Ramos (cell line): ENCODE results near the gene USP47.
"Not testable (repeated sequence)": the region's sequence is repeated elsewhere in the genome, so short reads cannot be mapped to it uniquely, and the experiment has no call there.

Source experiments
- in situ Hi-C: fragments of 300-500 bp; cut with MboI; formaldehyde crosslinking; loops from one replicate; pipeline ENCODE4 v1.14.3; 2022; ENCODE audit warnings: low sequenced_read_pairs; ENCODE audit not compliant: unreplicated experiment

The USP47 gene

DNA sequence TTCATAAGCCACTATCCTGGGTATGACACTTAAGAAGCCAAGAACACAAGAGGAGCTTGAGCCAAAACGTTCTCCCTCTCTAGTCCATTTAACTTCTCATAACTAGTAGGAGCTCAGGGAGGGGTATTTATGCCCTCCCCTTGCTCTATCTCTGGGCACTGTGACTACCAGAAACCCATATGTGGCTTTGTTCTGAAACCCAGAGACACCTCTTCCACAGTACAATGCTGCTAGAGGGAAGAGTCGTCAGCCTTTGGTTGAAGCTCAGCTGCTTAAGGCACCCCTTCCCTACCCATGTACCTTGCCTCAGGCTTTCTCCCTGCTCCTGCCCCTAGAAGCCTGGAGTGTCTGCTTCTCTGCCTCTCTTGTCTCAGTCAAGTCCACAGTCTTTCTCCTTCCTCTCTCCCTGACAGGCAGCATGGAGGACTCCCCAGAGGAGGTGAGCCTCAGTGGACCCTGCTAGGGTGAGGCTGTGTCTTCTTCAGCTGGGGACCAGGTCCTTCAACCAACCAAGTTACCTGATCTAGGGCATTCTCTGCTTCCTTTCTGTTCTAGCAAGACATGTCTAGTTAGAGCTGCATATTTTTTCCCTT lies 23.1 kb upstream of the USP47 start:
- in situ Hi-C loops = no loop called here

- in situ Hi-C loops = no loop called here
Observed at GRCh38 chr11:11821899-11822298, 19.9 kb upstream of the USP47 start.

DNA sequence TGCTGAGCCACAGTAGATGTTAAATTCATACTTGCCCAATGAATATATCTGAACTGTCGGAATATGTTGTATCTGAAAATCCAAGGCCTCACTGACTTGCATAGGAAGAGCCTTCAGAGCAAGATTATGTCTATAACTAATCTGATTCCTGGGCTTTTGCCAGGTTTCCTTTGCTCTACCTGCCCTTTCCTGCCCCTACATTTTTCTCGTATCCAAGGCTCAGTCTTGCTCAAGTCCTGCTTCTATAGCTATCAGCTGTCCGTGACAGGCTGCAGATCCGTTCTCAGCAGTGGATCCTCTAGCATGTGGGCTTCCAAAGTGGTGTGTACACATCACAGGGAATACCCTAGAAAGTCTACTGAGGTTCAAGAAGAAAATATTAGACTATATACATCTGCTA lies 18.8 kb upstream of the USP47 start:
- in situ Hi-C loops = no loop called here

GRCh38 chr11:11826260-11826659 lies 15.5 kb upstream of the USP47 start:
- in situ Hi-C loops = no loop called here

GRCh38 chr11:11827272-11827671 lies 14.5 kb upstream of the USP47 start:
- in situ Hi-C loops = no loop called here

DNA sequence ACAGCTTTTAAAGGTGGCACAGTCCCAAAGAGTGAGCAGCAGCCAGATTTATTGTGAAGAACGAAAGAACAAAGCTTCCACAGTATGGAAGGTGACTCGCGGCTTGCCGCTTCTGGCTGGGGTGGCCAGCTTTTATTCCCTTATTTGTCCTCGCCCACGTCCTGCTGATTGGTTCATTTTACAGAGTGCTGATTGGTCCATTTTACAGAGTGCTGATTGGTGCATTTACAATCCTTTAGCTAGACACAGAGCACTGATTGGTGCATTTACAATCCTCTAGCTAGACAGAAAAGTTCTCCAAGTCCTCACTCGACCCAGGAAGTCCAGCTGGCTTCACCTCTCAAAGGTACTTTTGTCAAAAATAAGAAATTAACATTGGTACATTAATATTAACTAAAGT lies 10.4 kb upstream of the USP47 start:
- in situ Hi-C loops = not testable (repeated sequence)

GRCh38 chr11:11836676-11837231 lies 5.0 kb upstream of the USP47 start:
- in situ Hi-C loops = no loop called here

GRCh38 chr11:11839718-11840117 lies 2.1 kb upstream of the USP47 start:
- in situ Hi-C loops = no loop called here

- in situ Hi-C loops = no loop called here
Observed at GRCh38 chr11:11841116-11841722, 553 bp upstream of the USP47 start.

GRCh38 chr11:11842421-11843008 lies 743 bp downstream of the USP47 start:
- in situ Hi-C loops = no loop called here

- in situ Hi-C loops = no loop called here
Observed at GRCh38 chr11:11843211-11843621, 1.4 kb downstream of the USP47 start.

- in situ Hi-C loops = no loop called here
Observed at GRCh38 chr11:11843642-11844041, 1.9 kb downstream of the USP47 start.

DNA sequence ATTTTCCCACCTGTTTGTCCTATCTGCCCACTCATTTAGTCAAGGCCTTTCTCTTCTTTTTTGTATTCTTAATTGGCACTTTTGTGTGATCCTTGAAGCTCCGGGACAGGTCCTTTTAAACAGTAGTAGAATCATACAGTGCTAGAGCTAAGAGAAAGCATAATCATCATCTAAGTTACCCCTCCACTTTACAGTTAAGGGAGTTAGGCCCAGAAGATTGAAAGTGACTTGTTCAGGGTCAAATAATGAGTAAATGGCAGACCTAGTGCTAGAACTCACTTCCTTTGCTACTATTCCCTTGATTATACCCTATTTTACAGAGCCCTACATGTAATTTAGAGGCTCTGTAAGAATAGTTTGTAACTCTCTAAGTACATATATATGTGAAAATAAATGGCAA lies 2.5 kb downstream of the USP47 start:
- in situ Hi-C loops = no loop called here

GRCh38 chr11:11845071-11845470 lies 3.3 kb downstream of the USP47 start:
- in situ Hi-C loops = no loop called here

GRCh38 chr11:11845551-11845950 lies 3.8 kb downstream of the USP47 start:
- in situ Hi-C loops = no loop called here

GRCh38 chr11:11847082-11847481 lies 5.3 kb downstream of the USP47 start:
- in situ Hi-C loops = no loop called here

DNA sequence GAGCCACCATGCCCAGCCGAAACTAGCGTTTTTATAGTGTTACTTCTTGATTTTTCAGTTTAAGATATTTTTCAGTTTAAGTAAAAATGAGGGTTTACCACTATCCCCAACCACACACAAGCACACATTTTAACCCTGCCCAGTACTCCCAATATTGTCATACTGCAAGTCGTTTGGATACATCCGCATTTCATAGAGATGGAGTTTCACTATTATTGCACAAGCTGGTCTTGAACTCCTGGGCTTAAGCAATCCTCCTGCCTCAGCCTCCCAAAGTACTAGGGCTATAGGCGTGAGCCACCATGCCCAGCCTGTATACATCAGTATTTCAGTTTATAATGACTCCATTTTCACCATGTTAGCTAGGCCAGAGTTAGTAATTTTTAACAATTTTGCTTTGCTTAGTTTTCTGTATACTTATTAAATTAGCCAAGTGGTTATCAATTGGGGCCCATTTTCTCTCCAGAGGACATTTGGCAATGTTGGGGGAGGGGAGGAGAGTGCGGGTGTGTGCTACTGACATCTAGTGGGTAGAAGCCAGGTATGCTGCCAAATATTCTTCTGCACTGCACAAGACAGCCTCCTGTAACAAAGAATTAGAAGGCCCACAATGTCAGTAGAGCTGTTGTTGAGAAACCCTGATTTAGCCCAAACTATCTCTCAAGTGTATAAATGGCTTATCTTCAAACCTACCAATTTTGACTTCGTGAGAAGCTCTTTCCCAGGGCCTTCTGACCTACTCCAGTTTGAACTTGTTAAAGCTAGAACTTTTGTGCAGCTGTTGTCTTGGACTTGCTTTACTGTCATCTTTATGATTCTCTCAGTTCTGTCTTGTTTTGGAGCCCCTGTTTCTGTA lies 7.3 kb downstream of the USP47 start:
- in situ Hi-C loops = no loop called here

DNA sequence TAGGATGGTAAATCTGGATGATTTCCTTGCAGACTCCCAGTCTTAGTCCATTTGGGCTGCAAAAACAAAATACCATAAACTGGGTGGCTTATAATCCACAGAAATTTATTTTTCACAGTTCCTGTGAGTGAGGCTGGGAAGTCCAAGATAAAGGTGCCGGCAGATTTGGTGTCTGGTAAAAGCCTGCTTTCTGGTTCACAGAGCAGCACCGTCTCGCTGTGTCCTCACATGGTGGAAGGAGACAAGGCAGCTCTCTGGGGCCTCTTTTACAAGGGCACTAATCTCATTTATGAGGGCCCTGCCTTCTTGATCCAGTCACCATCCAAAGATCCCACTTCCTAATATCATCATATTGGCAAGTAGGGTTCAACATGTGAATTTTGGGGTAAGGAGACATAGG lies 8.9 kb downstream of the USP47 start:
- in situ Hi-C loops = no loop called here

- in situ Hi-C loops = no loop called here
Observed at GRCh38 chr11:11856638-11857037, 14.9 kb downstream of the USP47 start.

GRCh38 chr11:11857769-11858168 lies 16.0 kb downstream of the USP47 start:
- in situ Hi-C loops = no loop called here

- in situ Hi-C loops = no loop called here
Observed at GRCh38 chr11:11858676-11859075, 16.9 kb downstream of the USP47 start.
